HG03103 (cell line): Measurements from ENCODE around the gene GAS7.

Experiments
- ATAC-seq: cut with Tn5 transposase; IDR thresholded peaks from one replicate; pipeline ENCODE4 v1.9.1; 2021; ENCODE audit warnings: low read depth; ENCODE audit not compliant: unreplicated experiment

Gene GAS7

DNA sequence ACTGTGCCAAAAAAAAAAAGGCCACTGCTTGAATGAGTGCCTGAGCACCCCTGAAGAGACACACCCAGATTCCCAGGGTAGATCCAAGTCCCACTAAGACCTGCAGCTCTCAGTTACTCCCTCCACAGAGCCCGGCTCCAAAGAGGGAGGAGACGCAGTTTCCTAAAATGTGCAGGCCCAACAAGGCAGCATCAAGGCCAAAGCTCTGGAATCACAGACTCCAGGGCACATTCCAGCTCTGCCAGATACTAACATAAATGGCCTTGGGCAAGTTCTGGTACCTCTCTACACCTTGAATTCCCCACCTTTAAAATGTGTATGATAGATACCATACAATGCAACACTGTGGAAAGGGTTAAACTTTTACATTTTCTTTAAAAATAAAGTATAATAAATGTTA lies 57.0 kb downstream of the GAS7 start:
- ATAC-seq = no peak

DNA sequence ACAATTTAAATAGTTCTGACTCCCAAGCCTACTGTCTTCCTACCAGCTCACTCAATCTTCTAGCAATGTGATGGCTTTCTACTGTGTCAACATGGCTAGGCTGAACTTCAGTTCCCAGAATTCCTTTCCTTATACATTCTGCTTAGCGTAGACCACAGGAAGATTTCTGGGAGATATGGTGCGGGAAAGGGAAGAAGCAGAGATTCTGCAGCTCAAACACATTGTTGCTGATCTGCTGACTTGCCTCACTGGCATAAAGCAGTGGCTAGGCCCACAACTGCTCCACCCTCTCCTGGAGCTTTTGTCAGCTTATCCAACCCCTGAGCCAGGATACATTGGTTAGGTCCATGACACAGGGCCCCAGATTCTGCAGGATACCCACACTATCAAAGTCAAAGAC lies 58.8 kb downstream of the GAS7 start:
- no peak for ATAC-seq

- no peak for ATAC-seq
Measured at GRCh38 chr17:10136258-10136981, 62.0 kb downstream of the GAS7 start.

DNA sequence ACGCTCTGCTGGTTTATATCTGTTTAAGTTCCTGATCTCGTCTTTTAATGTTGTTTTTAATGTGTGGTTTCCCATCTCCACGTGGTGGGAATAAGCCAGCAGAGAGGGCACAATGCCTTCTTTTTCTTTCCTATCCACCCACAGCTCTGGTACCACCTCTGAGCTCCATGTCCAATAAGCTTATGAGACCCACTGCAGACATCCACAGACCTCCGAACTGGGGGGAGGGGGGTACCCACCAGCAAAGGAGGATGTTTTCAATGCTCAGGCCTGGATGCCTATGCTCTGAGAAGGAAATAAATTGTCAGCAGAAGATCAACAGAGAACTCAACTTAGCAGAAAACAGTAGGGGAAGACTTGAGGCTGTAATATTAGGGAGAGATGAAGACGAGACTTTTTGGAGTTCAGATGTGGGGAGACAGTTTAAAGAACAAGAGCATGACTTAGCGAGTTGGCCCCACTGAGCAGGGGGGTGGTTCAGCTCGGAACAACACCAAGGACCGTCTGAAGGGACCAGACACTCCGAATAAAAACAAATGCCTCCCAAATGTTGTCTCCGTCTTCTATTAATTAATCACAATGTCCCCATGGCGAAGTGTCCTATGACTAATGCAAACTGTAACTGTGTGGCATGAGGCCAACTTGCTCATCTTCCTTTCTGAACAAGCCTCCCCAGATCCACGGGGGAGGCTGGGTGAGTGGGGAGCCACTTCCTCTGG lies 62.7 kb downstream of the GAS7 start:
- no peak for ATAC-seq

DNA sequence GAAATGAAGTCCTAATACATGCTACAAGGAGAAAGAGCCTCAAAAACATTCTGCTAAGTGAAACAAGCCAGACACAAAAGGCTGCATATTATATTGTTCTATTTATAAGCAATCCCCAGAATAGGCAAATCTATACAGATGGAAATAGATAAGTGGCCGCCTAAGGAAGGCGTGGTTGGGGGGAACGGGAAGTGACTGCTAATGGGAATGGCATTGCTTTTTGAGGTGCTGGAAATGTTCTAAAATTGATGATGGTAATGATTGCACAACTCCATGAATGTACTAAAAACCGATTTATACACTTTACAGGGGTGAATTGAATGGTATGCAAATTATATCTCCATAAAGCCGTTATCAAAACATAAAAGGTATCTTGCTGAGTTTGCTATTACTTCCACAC lies 67.7 kb downstream of the GAS7 start:
- no peak for ATAC-seq

GRCh38 chr17:10130263-10130662 lies 68.1 kb downstream of the GAS7 start:
- no peak for ATAC-seq

DNA sequence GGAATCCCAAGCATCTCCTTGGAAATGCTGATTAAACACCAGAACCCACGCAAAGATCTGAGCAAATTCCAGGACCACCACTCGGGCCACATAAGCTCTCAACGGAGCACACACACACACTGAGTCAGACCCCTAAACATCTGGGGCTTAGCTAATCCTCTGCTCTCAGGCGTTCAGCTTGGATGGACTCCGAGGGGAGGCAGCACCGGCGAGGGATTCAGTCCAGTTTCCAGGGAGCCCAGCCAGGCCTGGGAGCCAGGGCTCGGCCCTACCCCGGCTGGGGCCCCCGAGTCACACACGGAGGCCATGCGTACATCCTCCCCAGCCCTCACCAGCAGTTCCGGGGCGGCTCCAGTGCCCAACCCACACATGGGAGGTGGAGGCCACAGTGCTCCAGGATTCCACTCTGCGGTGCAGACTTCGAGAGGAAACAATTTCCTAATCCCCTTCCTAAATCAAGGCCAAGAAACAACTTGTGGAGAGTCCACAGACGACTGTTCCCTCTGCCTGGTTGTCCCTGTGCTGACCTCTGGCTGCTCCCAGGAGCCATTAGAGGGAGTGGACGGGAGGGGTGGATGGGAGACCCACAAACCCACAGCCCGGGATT lies 70.5 kb downstream of the GAS7 start:
- ATAC-seq = no peak

GRCh38 chr17:10126616-10127501 lies 71.5 kb downstream of the GAS7 start:
- ATAC-seq = no peak

DNA sequence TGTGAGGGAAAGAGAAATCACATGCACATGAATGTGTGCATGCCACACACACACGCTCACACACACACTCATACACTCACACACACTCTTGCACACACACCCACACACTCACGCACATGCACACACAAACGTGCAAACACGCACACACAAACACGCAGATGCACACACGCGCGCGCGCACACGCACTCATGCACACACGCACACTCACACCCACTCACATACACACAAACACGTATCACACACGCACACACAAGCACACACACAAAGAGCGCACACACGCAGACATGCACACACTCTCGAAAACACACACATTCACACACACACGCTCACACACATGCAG lies 72.2 kb downstream of the GAS7 start:
- no peak for ATAC-seq

- ATAC-seq = no peak
Measured at GRCh38 chr17:10125531-10126275, 72.7 kb downstream of the GAS7 start.

DNA sequence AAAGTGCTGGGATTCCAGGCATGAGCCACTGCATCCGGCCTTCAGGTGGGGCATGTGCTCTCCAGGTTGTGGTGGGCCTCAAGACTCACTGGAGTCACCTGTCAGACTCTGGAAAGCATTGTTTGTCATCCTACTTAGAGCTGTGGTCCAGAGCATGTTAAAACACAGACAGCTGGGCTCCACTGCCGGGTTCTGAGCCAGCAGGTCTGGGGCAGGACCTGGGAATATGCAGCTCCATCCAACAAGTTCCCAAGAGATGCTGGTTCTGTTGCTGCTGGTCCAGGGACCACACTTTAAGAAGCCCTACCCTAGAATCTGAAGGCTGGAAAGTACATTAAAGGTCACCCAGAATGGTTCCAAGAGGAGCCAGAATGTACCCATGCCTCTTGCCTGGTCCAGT lies 75.3 kb downstream of the GAS7 start:
- no peak for ATAC-seq

- ATAC-seq = no peak
Measured at GRCh38 chr17:10121971-10122707, 76.3 kb downstream of the GAS7 start.

- no peak for ATAC-seq
Measured at GRCh38 chr17:10120749-10121148, 77.7 kb downstream of the GAS7 start.

DNA sequence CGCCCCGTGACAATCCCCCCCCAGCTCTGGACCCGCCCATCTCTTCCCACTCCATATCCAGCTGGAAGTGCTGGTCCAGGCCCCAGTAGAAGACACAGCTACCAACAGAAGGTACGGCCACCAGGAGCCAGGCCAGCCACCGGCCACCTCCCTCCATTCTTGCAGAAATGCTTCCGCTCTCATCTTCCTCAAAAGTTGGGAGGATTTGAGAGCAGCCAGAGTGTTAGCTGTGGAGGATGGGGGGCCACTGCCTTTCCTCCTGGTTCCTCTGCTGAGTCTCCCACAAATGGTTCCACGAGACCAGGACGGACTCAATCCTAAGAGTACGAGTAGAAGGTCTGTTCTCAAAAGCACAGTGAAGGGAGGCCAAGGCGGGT lies 78.3 kb downstream of the GAS7 start:
- ATAC-seq = no peak

DNA sequence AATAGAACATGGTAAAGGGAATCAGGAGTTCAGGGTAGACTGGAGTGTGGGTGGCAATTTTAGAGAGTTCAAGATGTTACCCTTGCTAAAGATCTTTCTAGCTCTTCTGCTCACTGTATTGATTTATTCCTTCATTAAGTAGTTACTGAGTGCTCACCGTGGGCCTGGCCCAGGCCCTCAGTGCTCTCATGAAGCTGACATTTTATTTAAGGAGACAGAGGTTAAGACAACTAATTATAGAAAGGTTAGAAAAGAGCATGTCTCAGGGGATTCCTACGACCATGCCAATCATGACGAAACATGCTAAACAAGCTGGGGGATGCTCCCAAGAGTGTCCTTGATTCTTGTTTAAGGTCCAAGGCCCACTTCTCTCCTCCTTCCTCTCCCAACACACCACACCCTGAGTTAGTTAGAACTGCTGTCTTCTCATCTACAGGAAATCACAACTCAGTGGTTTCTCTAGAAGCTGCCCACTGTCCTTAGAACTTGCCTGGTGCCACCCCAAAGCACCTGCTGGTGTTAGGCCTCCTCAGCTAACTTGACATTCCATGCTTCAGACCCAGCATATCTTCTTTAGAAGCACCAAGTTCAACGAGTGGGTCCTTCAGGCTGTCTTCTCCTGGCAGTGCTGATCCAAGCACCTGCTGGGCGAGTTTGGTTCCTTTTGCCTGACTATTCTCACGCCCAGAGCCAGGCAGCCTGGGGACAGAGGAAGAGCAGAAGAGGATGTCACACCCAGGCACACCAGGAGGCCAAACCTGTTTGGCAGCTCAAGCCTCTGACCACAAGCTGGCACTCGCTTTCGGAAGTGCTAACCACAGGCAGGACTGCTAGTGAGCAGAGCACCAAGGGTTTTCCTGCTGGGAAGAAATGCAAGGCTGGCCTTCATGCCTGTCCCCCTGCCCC lies 79.0 kb downstream of the GAS7 start:
- ATAC-seq = no peak

- ATAC-seq = no peak
Measured at GRCh38 chr17:10118788-10119130, 79.6 kb downstream of the GAS7 start.

DNA sequence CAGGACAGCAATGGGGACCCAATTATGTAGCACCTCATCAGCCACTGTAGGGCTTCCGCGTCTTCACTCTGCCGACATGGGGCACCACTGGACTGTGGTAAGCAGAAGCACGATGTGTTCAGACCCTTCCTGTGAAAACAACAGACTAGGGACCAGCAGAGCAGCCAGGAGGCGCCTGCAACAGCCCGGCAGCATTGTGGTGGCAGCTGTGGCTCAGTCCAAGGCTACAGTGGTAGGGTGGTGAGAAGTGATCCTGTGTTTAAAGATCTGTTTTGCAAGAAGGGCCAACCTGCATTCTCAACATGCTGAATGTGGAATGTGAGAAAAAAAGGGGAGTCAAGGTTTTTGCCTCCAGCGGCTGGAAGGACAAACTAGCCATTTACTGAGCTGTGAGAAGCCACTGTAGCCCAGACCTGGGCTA lies 80.8 kb downstream of the GAS7 start:
- ATAC-seq = no peak

DNA sequence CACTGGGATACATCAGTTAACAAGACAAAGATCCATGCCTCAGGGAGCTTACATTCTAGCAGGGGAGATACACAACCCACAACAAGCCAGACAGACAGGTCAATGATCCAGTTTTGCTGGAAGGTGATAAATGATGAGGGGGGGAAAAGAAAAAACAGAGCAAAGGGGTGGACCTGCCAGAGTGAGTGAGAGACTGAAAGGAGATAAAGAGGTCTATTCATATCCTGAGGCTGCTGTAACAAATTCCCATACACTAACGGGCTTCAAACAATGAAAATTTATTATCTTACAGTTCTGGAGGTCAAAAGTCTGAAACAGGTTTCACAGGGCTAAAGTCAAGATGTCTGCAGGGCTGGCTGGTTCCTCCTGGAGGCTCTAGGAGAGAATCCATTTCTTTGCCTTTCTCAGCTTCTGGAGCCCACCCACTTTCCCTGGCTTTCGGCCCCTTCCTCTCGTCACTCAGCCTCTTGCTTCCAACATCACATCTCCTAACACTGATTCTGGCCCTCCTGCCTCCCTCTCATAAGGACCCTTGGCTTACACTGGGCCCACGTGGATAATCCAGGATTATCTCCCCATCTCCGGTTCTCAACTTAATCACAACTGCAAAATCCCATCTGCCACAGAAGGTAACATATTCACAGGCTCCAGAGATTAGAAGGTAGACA lies 81.5 kb downstream of the GAS7 start:
- no peak for ATAC-seq
